HG02571 (cell line): ENCODE measurements around the gene PPP4R3A.
"Not testable (repeated sequence)": the region's sequence is repeated elsewhere in the genome, so short reads cannot be mapped to it uniquely, and the experiment has no call there.

Experiments used
- ATAC-seq: cut with Tn5 transposase; IDR thresholded peaks from one replicate; pipeline ENCODE4 v1.9.1; 2021; ENCODE audit warnings: mild to moderate bottlenecking, moderate library complexity; ENCODE audit not compliant: unreplicated experiment

Gene PPP4R3A

DNA sequence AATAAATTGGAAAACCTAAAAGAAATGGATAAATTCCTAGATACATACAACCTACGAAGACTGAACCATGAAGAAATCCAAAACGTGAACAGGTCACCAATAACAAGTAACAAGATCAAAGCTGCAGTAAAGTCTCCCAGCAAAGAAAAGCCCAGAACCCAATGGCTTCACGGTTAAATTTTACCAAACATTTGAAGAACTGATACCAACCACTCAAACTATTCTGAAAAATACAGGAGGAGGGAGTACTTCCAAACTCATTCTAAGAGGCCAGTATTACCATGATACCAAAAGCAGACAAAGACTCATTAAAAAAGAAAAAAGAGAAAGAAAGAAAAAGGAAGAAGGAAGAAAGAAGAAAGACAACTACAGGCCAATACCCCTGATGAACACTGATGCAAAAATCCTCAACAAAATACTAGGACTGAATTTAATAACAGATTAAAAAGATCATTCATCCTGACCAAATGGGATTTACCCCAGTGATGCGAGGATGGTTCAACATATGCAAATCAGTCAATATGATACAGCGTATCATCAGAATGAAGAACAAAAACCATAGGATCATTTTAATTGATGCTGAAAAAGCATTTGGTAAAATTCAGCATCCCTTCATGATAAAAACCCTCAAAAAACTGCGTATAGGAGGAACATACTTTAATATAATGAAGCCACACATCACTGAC is 65.6 kb downstream of the PPP4R3A start:
- no peak for ATAC-seq

DNA sequence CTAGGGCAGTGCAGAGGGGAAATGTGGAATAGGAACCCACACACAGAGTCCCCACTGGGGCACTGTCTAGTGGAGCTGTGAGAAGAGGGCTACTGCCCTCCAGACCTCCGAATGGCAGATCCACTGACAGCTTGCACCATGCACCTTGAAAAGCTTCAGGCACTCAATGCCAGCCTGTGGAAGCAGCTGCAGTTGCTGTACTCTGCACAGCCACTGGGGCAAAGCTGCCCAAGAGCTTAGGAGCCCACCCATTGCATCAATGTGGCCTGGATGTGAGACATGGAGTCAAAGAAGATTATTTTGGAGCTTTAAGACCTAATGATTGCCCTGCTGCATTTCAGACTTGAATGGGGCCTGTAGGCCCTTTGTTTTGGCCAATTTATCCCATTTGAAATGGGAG is 70.8 kb downstream of the PPP4R3A start:
- no peak for ATAC-seq

DNA sequence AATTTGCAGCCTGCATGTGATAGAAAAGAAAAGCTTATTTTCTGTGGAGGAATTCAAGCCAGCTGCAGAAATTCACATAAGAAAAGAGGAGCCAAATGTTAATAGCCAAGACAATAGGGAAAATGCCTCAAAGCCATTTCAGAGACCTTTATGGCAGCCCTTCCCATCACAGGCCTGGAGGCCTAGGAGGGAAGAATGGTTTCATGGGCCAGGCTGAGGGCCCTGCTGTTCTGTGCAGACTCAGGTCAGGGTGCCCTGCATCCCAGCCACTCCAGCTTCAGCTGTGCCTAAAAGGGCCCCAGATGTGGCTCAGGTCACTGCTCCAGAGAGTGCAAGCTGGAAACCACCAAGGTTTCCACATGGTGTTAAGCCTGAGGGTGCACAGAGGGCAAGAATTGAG is 71.3 kb downstream of the PPP4R3A start:
- ATAC-seq = no peak

DNA sequence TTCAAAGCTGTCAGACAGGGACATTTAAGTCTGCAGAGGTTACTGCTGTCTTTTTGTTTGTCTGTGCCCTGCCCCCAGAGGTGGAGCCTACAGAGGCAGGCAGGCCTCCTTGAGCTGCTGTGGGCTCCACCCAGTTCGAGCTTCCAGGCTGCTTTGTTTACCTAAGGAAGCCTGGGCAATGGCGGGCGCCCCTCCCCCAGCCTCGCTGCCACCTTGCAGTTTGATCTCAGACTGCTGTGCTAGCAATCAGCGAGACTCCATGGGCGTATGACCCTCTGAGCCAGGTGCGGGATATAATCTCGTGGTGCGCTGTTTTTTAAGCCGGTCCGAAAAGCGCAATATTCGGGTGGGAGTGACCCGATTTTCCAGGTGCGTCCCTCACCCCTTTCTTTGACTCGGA is 73.8 kb downstream of the PPP4R3A start:
- not testable (repeated sequence) for ATAC-seq

DNA sequence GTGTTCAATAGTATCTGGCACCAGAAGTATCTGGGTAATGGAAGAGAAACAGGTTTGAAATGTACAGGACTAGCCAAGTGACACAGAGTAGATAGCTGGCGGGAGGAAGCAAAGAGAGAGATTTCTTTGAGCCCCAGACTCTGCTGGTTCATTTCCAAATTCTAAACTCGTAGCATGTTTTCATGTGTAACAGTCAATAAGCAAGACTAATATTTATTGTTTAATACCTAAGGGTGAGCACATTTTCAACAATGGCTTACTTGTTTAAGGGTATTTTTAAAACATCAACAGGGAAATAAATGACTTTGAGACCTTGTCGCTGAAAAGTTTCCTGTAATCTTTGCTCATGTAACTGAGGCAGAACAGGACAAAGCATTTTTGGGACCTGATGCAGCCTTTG is 80.7 kb downstream of the PPP4R3A start:
- no peak for ATAC-seq

DNA sequence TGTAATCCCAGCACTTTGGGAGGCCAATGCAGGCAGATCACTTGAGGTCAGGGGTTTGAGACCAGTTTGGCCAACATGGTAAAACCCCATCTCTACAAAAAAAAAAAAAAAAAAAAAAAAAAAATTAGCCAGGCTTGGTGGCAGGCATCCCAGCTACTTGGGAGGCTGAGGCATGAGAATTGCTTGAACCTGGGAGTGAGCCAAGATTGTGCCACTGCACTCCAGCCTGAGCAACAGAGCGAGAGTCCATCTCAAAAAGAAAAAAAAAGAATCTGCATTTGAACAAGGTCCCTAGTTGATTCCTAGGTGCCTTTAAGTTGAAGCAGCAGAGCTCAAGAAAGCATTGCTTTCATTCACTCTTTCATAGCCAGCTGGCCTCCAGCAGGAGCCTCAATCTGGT is 81.2 kb downstream of the PPP4R3A start:
- not testable (repeated sequence) for ATAC-seq

DNA sequence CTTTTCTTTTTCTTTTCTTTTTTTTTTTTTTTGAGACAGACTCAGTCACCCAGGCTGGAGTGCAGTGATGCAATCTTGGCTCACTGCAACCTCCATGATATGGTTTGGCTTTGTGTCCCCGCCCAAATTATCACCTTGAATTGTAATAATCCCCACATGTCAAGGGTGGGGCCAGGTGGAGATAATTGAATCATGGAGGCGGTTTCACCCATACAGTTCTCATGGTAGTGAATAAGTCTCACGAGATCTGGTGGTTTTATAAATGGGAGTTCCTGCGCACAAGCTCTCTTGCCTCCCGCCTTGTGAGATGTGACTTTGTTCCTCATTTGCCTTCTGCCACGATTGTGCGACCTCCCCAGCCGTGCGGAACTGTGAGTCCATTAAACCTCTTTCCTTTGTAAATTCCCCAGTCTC is 84.6 kb downstream of the PPP4R3A start:
- ATAC-seq = not testable (repeated sequence)

DNA sequence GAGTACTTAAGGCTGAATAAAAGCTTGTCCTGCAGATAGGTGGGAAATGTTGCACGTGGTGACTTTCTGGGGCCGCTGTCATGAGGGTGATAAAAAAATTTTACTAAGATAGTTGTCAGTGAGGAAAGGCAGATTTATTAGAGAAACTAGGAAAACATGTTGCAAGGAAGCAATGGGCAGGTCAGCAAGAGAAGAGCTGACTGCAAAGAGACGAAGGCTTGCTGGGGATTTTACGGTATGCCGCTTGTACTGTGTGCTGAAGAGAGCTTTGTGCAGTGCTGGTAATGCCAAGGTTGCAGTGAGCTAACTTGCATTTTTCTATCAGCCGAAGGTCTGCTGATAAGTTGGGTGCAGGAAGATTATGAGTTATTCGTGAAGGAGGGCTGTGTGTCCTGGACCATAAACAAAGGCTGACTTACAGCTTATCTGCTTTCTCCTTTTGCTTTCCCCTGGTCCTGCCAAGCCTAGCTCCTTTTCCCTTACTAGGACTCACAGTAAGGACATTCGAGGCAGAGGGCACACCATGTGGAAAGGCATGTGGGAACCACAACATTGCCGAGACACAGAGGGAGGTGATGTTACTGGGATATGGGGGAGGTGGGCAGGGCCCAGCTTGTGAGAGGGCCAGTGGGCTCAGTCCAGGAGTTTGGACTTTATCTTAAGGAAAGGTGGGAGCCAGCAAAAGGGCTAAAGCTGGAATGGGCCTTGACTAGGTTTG is 85.1 kb downstream of the PPP4R3A start:
- no peak for ATAC-seq

DNA sequence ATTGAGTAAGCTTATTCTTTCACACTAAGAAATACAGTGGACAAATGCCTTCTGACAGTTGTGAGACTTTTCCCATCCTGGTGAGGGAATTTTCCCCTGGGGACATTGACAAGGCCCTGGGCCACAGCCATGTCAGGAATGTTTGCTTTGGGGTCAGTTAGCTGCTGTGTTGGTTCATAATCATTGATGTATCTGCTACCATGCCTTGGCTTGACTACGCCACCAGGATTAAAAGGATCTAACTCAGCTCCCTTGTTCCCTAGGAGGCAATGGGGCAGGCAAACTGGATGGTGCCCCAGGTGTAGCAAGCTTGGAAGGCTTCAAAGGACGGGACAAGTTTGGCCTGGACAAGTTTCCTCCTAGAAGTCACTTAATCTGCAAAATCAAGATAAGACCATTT is 89.4 kb downstream of the PPP4R3A start:
- no peak for ATAC-seq

DNA sequence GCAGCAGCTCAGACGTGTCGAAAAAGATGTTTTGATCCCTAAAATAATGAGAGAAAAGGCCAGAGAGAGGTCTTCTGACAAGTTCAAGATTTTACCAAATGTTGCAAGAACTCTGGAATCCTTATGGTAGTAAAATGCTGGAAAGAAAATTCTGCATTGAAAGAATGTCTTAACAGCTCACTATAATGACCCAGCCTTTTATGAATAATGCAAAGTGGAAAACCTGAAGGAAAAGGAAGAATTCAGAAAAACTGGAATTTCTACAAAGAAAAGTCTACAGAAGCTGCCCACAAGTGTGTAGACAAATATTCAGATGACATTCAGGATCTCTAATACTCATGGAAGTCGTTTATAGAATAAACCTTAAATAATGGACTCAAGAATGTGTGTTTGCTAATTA is 90.7 kb downstream of the PPP4R3A start:
- ATAC-seq = no peak

DNA sequence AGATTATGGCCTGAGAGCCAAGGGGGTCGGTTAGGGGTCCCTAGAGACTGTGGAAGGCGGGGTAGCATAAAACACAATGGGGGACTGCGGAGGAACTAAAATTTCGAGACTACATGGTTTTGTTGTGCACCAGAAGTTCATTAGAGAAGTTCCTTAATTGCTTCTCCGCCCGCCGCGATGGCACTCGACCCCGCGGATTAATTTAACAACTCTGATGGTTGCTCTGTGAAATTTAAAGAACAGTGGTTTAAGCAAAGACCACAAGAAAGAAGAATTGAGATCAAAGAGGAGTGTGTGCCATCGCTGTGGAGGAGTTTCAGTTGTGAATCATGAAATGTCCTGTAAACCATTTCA is 91.1 kb downstream of the PPP4R3A start:
- no peak for ATAC-seq

DNA sequence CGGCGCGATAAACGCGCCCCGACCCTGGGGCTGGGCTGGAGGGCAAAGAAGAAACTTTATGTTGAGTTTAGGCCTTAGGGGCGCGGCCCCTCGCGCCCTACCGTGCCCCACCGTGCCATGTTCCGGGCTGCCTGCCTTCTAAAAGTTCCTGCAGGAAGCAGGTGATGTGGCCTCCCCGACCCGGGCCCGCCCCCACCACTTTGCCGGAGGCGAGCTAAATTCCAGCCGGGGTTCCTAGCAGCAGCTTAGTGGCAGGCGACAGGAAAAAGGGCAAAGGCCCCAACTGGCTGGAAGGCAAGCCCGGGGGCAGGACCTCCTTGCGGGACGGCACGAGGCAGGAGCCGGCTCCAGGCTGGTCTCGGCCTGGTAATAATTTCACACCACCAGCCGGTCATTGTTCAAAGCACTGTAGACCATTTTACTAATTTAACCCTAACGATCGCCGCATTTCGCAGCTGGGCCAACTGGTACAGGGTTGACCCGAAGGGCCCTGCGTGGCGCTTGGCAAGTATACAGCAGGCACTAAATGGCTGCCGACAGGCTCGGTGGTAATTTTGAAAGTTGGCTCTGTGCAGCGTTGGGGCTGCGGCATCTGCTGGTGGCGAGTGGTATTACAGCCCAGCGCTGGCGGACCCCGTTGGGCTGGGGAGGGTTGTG is 91.6 kb downstream of the PPP4R3A start:
- ATAC-seq = no peak

DNA sequence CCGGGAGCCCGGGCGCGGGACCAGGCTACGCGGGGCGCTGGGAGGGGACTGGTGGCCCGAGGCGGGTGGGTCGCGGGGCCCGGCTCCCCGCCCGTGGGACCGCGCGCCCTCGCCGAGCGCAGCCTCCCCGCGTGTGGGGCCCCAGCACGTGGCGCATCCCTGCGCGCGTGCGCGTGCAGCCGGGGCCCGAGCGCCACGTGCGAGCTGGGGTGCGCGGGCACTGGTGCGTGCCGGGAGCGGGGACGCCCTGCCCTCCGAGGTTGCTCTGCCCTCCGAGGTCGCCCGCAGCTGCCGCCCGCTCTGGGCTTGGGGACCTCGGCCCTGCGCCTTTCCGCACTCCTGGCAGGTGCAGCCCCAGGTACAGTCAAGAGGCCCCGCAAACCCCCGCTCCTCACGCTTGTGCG is 92.1 kb downstream of the PPP4R3A start:
- peak; percentile 17 for ATAC-seq

DNA sequence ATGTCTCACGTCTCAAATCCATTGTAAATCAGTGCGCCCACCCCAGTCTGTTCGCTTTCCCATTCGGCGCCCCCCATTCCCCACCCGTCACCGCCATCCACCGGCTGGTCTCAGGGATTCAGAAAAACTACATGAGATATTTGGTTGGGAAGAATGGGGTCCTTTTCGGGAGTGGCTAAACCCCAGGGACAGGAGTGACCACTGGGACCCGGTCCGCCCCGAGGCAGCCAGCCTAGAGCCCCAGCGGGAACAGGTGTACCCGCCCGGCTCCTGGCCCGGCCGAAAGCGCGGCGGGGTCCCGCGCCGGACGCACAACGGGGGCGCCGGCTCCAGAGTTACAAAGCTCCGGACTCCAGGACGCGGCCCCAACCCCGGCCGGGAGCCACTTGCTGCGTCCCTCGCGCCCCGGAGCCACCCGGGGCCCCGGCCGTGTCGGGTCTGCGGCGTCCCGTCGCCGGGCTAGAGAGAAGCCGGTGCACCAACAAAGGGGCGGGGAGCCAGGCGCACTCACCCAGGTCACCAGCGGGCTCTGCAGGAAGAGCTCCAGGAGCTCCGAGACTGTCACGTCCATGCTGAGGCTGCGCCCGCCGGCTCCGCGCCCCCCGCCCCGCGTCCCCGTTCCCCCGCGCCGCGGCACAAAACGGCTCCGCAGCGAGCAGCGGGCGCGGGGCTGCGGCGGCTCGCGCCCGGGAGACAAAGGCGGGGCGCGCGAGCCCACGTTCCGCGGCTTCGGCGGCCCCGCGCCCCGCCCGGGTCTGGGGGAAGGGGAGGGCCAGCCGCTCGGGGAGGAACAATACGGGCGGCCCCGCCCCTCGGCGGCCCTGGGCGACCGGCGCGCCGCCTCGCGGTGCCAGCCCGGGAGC is 92.8 kb downstream of the PPP4R3A start, which contains the start of gene CCDC88C:
Gene CCDC88C, minus strand, starts transcription at position 701 of the 863 bp plus-strand sequence. Its CDS starts 130 bp downstream, at position 571.
- ATAC-seq = peak; percentile 59

DNA sequence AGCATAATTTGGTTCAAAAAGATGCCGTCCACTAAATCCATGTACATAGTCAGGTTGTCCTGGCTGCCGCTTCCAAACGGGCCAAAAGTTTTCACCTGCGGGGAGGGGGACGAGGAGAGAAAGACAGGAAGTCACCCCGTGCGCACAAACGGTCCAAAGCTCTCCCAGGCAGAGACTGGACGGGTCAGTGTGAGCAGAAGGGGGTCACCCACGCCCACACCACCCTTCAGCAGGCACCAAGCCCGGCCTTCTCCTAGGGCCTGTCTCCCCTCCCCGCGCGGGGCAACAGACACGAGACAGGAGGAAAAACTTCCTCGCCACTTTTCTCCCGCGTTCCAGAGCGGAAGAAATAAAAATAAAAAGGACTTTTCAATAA is 93.4 kb downstream of the PPP4R3A start:
- no peak for ATAC-seq

DNA sequence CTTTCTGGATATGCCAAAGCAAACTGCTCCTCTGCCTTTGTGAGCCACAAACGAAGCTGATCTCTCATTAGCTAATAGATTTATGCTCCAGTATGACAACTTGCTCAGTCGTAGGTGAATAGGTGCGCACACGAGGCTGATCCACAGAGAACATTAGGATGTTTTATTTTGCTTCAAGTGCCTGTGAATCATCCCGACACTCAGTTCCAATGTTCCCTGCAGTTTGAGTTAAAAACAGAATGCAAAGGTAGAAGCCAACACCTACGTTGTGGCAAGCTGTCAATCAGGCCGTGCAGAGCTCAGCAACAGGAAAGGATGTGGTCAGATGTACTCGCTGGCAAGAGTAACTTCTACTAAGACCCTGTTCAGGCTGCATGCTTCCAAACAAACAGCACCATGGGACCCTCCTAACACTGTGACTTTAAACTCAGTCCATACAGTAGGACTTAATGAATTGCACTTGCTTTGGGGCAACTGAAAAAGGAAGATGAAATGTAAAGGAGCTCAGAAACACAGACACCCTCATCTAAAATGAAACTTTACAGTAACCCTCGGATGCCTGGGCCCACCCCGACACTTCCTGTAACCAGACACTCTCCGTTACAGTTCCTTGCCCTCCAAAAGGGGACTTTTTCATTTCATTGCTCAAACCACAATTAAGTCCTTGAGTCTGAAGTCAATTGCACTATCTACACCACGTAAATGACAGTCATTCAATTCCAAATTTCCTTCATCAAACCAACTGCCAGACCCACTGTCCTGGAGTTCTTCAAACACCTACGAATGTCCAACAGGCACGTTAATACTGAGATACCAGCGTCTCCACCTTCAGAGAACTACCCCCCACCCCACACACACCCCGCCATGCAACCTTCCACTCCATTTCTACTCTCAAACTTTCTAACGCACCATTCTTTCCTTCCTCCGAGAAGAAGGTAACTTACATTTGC is 94.0 kb downstream of the PPP4R3A start:
- ATAC-seq = peak; percentile 46

DNA sequence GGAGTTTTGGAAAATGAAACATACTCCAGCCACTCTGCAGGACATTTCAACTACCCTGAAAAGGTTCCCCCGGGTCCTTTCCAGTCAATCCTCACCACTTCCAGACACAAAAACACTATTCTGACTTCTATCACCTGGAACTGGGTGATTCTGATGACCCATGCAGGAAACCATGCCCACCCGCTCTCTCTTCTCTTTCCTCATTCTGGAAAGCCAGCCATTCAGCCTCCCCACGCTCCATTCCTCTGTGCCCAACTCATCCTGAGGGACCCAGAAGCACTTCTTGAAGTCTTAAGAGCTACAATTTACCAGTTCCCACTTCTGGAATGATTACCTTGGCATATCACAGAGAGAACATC is 95.7 kb downstream of the PPP4R3A start:
- no peak for ATAC-seq

DNA sequence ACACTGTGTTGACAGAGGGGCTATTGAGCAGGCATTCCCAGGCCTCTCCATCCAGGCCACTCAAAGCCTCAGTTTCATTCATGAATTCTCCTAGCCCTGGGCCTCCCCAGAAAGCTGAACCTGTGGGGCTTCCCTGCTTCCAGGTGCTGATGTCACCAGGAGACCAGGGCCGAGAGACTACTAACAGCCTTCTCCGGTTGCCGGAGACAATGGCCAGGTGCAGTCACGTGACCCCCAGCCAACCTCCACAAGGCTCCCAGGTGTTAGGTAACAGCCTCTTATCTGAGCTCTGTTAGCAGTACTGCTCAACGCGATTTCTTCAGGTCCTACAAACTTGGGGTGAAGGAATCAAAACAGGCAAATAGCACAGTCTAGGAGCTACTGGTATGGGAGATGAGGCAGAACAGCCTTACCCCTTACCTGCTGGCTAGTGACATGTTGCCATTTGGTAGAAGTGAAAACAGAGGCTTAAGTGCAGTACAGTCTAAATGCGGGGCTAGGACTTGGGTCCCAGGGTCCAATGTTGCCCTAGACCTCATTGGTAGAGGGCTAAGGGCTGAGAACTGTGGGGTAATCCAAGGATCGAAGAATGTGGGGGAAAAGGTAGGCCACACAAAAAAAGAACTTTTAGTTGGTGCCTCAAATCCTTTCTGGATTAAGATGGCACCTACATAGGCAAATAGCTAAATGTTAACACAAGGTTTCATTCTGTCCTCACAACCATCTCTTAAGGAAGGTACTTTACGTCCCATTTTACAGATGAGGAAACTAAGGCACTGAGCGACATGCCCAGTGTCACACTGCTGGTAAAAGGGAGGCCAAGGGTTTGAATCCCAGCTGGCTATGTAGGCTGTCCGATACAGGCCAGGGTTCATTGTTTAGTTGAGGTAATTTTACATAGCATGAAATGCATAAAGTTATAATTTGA is 96.3 kb downstream of the PPP4R3A start:
- no peak for ATAC-seq

DNA sequence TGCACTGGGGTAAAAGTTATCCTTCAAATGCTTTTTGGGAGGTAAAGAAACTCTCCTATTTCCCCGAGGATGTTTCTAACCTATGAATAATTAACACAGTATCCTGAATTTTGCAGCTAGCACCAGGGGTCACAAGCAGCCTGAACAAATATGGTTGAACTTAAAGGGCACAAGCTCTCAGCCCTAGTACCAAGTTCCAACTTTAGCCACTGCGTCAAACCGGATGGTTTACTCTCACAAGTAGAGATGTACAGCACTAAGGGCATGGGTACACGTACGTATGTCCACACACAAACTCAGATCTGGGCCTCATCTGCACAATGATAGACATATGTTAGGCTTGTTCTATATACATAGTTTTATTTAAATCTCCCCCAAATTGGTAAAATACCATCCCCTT is 97.2 kb downstream of the PPP4R3A start:
- no peak for ATAC-seq
